Limb (tissue), 2 donors: Measurements from ENCODE around the gene BRINP1.

Experiments used
- DNase-seq, 2 donors: peaks; one replicate each; pipeline ENCODE4 v3.0.0-alpha.2; 2016; ENCODE audit errors: extremely low spot score in 2 of 2

Gene BRINP1

GRCh38 chr9:119126040-119126439, 243.2 kb downstream of the BRINP1 start:
- no peak for DNase-seq

GRCh38 chr9:119121899-119122298, 247.3 kb downstream of the BRINP1 start:
- no peak for DNase-seq

GRCh38 chr9:119117409-119117808, 251.8 kb downstream of the BRINP1 start:
- DNase-seq = no peak
